GM19035 (cell line): ENCODE data around the gene CD55.

Experiments used
- ATAC-seq: cut with Tn5 transposase; IDR thresholded peaks from one replicate; pipeline ENCODE4 v1.9.1; 2021; ENCODE audit not compliant: unreplicated experiment

CD55 gene

DNA sequence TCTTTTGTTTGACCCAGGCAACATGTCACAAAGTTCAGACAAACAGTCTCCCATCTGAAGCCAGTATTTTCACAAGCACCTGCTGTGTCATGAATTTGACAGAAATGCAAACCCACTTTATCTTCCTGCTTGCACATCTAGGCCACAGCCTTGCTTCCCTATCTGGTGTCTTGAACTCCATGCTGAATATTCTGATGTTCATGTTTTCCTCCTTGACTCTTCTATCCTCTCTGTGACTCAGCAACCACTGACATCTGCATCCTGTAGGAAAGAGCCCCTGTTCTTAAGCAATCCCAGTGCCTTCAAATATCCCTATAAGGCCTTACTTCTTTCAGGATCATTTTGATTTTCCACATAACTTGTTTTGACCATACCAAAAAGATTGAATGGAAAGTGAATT lies 6.5 kb downstream of the CD55 start:
- no peak for ATAC-seq

DNA sequence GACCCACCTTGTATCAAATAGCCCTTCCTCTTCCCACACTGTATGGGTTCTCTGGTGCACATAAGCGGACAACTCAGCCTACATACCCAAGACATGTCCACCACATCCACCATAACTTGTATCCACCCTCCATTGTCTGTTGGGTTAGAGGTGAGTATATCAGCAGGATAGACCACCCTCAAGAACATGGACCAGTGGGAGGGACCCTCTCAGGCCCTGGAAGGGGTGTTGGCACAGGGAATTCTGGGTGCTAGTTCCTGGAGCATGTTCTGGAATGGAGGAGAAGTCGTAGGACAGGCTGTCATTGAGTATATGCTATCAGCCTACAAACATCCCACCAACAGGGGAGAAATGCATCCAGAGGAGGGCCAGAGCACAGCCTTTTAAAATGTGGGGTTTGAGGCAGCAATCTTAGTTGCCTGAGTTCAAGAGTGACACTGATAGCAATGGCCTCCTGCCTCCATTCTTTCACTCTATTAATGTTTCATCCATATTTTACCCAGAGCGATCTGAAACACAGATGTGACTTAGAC lies 7.5 kb downstream of the CD55 start:
- ATAC-seq, result no peak

DNA sequence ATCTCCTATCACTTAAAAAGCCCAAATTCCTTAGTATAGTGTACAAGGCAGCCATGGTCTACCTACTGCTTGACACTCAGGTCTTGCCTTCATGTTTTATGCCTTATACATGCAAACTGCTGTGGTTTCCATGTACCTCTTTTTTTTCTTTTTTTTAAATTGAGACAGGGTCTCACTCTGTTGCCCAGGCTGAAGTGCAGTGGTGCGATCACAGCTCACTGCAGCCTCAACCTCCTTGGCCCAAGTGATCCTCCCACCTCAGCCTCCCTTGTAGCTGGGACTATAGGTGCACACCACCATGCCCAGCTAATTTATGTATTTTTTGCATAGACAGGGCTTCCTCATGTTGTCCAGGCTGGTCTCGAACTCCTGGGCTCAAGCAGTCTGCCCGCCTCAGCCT lies 8.0 kb downstream of the CD55 start:
- no peak for ATAC-seq

DNA sequence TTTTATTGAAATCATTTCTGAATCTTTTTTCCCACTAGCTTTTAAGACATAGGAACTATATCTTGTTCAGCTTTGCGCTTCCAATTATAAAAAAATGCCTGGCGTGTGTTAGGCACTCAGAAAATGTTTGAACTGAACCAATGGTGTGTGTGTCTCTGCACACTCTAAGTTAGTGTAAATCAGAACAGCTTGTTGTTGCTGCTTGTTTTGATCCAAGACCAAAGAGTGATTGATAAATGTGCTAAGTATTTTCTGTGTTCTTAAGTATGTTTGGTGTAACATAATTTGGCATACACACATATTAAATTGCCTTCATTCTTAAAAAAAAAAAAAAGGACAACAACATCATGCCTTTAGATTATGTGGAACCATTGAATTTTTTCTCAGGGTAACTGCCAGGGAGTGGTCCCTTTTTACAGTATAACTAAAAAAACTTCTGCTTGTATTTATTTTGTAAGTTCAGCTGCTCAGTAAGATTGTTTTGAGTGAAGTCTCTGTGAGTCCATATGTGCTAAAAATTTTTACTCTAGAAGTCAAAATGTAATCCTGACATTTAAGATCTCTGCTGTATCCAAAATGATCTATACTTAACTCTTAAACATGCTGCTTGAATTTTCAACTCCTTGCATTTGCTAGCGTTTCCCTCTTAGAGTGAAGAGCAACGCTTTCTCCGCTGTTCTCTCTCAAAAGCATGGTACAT lies 8.7 kb downstream of the CD55 start:
- no peak for ATAC-seq

DNA sequence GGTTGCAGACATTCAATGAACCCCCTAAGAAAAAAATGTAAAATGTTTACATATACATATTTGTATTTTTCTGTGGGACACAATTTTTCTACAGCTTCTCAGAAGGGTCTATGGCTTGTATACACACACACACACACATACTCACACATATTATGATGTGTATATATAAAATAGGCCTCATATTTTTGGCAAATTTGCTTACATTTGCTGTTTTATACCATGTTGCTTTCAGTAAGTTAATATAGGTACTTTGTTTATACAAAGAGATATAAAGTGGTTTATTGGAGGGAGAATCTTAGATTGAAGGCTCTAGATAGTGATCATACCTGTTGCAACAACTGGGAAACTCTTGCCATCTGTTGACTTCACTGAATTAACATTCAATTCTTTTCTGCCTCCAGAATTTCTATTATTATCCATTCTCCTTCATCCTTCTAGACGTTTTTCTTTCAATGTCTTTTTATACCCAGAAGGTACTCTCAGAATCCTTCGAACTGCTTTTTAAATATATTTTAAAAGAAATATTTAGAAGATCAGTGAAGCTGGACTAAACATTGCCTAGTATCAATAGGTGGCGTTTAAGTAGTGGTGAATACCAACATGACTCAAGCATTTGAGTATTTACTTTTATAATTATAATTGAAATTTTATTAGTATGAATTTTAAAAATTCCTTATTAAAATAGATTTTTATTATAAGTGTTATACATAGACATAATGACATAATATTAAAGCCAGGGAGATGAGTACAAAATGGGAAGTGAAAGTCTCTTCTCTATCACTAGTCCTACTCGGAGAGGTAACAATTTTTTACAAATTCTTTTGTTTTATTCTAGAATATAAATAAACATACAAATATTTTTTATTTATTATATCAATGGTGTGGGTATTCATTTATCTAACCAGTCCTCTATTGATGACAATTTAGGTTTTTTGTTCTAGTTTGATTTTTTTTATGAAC lies 10.2 kb downstream of the CD55 start:
- ATAC-seq, result no peak

DNA sequence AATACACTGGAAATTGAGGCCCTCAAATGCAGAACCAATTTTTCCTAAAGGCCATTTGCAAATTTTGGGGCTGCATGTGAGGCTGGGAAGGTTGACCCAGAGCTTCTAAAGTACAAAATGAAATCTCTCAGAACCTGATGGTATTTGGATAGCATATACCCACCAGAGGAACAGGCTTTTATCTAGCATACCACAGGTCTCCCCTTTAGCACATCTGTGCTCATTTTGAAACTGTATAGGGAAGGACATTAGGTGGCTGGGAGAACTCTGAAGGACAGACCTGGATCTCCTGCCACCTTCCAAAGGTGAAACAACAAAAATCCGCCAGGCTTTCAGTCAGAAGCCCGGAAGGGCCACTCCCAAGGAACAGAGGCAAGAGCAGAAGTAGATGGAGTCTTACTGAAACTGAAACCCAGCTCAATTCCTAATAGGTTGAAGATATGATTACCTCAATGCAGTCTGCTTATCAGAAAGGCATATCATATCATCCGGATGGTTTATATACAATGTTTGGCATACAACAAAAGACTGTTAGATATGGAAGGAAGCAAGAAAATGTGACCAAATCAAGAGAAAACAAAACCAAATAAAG lies 11.6 kb downstream of the CD55 start:
- no peak for ATAC-seq

DNA sequence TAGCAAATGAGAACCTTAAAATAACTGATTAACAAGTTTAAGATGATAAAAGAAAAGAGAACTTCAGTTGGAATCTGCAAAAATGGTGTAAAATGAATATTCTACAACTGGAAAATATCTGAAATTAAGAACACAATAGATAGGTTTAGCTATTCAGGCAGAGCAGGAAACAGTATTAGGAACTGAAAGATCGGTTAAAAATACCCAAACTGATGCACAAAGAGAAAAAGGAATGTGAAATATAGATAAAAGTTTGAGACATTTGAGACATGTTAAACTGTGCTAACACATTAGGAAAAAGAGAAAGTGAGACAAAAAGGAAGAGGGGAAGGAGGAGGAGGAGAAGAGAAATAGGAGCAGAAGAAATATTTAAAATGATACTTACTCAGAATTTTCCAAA lies 12.1 kb downstream of the CD55 start:
- no peak for ATAC-seq

DNA sequence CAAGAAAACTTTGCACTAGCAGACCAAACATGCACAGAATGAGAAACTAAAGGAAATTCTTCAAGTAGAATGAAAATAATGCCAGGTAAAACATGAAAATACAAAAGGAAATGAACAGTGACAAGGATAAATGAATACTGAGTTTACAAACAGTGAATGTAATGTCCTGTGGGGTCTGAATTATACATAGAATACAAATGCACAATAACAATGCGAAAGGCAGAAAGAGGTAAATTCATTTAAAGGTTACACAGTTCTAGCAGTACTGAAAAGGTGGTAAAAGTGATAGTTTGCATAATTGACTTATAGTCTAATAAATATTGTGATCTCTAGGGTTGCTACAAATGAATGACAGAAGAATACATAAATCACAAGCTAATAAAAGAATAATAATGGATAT lies 12.9 kb downstream of the CD55 start:
- ATAC-seq, result no peak

DNA sequence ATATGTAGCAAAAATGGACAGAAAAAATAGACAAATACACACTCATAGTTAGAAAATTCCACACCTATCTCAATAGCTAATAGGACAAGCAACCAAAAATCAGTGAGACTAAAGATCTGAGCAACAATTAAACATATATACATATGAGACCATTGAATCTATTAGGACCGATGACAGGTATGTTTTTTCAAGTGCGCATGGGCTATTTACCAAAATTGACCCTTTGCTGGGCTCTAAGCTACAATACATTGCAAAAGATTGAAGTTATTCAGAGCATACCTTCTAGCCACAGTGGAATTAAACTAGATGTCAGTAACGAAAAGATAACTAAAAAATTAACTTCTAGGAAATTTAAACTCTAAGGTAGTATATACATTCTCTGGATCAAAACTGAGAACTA lies 13.7 kb downstream of the CD55 start:
- no peak for ATAC-seq

DNA sequence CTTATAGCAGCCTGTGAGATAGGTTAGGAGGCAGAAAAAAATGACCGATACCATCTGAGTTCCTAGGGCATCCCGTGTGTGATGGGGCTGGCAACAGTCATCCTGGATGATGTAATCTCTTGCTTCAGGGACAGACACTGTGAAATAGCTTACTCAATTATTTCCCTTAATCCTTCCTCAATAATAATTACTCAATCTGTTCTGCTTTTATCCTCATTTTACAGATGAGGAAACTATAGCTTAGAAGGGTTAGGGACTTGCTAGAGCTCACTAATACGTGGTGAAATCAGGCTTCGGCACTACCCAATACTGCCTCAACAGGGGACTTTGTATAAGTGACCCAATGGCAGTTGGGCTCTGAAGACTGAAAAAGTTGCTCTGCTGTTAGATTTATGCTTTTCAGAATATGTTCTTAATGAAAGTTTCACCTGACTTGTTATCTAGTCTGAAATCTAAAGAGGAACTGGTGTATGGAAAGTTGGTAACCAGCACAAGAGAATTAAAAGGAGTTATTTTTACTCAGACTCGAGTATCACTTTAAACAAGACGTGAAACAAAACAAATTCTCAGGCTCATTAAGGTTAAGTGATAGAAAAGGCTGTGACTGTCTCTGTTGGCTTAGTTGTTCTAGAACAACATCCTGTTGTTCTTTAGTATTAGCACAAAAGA lies 14.4 kb downstream of the CD55 start:
- peak; percentile 70 for ATAC-seq

DNA sequence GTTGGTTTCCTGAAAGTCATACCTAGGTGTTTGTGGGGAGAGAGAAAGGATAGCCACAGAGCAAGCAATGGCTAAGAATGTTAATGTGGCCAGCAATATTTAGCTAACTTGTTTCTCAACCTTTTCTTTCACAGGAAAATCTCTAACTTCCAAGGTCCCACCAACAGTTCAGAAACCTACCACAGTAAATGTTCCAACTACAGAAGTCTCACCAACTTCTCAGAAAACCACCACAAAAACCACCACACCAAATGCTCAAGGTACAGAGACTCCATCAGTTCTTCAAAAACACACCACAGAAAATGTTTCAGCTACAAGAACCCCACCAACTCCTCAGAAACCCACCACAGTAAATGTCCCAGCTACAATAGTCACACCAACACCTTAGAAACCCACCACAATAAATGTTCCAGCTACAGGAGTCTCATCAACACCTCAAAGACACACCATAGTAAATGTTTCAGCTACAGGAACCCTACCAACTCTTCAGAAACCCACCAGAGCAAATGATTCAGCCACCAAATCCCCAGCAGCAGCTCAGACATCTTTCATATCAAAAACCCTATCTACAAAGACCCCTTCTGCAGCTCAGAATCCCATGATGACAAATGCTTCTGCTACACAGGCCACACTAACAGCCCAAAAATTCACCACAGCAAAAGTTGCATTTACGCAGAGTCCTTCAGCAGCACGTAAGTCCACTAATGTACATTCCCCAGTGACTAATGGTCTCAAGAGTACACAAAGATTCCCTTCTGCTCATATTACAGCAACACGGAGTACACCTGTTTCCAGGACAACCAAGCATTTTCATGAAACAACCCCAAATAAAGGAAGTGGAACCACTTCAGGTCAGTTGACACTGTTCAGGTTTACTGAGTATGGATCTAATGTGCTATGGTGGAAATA lies 15.3 kb downstream of the CD55 start:
- peak; percentile 53 for ATAC-seq

DNA sequence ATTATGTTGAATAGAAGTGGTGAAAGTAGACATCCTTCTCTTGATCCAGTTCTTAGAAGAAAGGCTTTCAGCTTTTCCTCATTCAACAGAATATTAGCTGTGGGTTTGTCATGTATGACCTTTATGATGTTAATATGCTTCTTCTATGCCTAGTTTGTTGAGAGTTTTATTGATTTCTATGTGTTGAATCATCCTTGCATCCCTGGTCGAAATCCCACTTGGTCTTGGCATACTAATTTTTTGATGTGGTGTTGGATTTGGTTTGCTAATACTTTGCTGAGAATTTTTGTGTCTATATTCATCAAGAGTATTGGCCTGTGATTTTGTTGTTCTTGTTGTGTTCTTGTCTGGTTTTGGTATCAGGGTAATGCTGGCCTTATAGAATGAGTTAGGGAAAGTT lies 20.9 kb downstream of the CD55 start:
- ATAC-seq, result no peak

DNA sequence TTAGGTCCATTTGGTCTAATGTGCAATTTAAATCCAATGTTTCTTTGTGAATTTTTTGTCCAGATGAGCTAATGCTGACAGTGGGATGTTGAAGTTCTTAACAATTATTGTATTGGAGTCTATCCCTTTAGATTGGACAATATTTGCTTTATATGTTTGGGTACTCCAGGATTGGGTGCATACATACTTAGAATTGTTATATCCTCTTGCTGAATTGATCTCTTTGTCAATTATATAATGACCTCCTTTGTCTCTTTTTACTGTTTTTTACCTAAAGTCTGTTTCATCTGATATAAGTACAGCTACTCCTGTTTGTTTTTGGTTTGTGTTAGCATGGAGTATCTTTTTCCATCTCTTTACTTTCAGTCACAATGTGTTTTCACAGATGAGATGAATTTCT lies 22.2 kb downstream of the CD55 start:
- no peak for ATAC-seq

DNA sequence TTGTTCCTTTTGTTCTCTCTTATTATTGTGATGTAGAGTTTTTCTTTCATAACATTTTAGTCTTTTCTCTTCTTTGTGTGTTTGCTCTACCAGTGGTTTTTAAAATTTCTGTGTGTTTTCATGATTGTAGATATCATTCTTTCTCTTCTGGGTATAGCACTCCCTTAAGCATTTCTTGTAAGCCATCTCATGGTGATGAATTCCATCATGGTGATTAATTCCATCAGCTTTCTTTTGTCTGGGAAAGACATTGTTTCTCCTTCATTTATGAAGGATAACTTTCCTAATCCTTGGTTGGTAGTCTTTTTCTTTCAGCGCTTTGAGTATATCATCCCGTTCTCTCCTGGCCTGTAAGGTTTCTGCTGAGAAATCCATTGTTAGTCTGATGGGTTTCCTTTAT lies 22.7 kb downstream of the CD55 start:
- no peak for ATAC-seq

DNA sequence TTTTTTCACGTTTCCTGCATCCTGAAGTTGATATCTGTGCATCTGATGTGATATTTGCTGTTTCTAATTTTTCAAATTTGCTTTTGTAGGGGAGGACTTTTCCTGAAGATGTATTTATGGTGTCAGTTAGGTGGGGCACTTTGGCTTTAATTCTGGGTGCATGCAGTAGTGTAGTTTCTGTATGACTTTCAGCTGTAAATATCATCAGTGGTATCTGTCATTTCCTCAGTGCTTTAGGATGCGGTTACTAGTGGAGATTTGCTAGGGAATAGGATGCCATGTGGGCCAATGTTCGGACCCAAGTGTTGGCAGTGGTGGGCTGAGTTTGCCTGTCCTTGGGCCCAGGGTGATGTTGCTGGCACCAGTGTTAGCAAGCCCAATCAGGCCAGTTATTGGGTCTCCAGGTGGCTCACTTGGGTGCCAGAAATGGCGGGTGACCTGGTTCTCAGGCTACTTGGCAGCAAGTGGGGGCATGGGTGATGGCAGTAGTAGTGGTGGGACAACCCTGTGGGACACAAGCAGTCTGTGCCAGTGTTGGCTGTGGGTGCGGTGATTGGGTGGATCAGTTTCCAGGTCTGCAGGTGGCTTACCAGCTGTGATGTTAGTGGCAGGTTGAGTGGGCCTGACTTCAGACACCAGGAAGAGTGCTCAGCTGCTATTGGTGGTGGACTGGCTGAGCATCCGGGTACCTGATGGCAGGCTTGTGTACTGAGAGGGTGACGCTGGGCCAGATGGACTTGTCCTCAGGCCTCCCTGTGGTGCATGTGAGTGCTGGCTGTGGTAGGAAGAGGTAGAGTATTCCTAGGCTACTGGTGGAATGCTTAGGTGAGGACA lies 24.4 kb downstream of the CD55 start:
- no peak for ATAC-seq

DNA sequence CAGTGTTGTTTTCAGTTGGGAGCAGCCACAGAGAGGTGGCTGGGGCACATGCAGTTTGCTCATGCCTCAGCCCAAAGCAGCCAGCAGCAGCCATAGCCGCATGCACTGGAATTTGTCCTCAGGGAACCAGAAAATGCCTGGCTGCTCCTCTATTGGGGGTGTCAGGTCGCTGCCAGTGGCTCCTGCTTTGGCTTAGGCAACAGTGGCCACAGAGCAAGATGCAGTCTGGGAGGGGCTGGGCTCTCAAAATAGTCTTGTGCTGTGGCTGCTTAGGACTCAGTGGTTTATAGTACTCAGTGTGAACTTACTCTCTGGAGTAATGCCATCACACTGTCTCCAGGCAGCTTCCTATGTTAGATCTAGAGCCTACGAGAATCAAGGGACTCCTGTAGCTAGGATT lies 25.0 kb downstream of the CD55 start:
- no peak for ATAC-seq

DNA sequence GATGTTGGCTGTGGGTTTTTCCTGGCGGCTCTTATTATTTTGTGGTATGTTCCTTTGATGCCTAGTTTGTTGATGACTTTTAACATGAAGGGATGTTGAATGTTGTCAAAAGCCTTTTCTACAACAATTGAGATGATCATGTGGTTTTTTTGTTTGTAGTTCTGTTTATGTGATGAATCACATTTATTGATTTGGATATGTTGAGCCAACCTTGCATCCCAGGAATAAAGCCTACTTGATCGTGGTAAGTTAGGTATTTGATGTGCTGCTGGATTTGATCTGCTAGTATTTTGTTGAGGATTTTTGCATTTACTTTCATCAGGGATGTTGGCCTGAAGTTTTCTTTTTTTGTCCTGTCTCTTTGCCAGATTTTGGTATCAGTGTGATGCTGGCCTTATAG lies 28.5 kb downstream of the CD55 start:
- no peak for ATAC-seq

DNA sequence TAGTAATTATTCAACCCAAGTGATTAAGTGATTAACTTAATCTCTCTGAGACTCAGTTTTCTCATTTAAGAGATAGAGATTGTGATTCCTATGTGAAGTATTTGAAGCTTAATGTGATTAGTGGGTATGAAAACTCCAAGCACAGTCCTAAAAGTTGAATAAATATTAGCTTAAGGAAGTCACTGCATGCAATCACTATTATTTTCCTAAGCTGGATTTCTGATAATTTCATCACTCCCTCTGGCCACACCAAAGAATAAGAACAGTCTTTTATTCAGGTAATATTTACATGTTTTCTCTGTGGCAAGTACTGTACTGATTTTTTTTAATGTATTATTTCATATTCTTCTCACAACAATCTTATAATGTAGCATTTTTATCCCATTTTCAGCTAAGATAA lies 31.1 kb downstream of the CD55 start:
- no peak for ATAC-seq

DNA sequence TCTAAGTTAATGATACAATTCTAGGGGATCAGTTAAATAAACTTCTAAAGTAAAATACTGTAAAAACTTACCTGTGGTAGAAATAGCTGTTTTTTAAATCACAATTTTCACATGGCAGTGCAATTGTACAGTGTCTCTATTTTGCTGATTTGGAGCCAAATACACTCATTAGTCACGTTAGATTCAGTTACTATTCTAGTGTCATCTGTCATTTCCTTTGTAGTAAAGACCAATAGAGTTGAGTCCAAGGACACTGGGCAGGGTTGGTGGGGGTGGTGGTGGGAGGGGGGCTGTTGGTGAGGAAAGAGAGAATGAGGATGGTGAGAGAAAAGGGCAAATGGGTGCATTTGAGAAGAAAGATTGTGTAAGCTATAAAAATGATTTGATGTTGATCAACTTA lies 33.6 kb downstream of the CD55 start:
- no peak for ATAC-seq
